Measurements from ENCODE around the gene CHST1.

The CHST1 gene

DNA sequence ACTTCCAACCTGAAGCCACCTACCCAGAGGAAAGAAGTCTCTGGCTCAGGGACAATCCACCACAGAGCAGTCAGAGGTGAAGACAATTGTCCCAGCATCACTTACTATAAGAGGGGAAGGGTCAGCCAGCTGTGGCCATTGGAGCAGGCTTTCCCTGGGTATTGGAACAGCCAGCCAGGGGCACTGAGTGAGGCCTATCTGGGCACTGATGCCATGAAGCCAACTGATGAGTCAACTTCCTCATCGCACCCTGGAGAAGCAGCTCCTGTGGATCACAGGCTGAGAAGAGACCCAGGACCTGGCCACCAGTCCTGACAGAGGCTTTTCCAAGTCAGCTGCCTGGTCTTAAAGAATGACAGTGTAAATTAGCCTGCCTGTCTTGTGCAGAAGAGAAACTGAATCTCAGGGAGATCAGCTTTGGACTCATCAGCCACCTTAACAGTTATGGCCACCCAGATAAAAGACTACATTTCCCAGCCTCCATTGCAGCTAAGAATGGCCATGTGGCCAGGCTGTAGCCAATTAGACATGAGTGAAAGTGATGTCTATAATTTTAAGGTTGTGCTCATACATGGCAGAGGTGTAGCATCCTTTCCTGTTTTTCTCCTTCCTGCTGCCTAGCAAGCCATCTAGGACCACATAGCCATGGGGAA lies 19.0 kb downstream of the CHST1 start:
- DNase-seq (ENCODE audit: low read depth in 2 of 3, low spot score in 1 of 3) = no peak

DNA sequence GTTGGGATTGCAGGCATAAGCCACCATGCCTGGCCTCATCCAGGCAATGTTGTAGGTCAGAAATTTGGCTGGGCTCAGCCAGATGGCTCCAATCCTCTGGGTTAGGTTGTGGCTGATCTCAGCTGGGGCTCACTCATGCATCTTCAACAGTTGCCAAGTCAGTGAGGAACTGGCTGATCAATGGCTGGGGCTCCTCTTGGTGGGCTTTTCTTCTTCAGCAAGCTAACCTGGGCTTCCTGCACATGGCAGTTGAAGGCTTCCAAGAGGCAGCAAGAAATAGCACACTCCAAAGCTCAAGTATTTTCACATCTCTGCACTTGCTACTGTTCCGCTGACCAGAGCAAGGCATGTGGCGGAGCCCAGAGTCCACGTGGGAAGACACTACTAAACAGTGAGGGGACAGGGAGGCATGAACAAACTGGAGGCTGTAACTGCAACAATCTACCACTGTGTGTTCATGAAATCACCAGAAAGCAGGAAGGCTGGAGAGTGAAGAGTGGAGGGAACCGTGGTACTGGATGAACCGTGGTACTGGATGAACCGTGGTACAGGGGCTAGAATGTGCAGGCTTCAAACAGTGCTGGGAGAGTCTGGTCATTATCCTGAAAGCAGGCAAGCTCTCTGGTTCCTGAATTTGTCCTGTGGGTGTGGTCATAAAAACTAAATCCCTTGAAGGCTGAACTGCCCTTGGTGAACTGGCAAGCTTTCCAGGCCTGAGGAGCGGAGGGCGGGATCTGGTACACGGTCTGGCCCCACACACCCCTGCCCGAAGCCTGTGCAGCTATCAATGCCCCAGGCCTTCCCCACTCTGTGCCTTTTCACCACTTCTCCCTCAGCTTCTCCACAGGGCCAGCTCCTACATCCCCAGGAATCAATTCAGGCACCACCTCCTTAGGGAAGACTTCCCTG lies 20.2 kb downstream of the CHST1 start:
- no peak for DNase-seq (ENCODE audit: low read depth in 2 of 3, low spot score in 1 of 3)

DNA sequence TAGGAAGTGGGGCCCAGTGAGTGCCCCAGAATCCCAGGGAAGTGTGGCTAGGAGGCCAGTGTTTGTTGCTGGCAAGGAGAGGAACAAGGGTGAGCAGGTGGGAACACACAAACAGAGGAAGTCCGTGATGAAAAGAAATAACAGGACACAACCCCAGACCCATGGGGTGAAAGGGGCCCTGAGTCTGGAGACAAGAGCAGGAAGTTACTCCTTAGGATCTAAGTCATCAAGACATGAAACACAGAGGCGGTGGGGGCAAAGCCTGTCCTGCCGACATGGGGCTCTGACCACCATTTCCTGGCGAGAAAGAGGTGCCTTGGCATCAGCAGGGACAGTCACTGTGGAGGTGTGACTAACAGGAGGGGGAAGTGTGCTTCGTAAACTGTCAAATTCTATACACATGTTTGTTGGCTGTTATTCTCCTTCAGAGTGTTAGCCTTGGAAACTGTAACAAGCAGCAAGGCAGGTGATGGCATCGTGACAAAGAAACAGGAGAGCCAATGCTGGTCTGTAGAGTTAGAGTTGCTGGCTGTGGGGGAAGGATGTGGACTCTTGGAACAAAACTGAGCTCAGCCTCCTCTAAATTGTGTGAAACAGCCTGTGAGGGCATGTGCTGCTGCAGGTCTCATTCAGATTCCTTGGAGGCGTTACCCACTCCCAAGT lies 21.7 kb downstream of the CHST1 start:
- DNase-seq (ENCODE audit: low read depth in 2 of 3, low spot score in 1 of 3) = no peak

DNA sequence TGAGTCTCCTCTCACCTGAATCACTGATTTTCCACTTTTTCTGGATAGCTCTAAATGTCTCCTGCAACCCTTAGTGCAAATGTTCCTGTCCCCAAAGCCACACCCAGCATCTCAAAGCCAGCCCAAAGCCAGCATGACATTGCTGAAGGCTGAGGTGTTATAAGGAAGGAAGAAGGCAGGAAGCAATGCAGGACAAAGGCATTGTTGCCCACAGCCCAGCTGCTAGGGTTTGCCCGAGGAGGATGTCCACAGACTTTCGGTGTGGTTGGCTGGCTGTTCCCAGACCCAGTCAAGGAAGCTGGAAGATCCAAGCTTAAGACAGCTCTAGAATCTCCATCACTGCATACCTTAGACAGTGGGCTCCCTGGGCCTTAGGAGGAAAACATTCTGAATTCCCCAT lies 23.5 kb downstream of the CHST1 start:
- no peak for DNase-seq (ENCODE audit: low read depth in 2 of 3, low spot score in 1 of 3)

DNA sequence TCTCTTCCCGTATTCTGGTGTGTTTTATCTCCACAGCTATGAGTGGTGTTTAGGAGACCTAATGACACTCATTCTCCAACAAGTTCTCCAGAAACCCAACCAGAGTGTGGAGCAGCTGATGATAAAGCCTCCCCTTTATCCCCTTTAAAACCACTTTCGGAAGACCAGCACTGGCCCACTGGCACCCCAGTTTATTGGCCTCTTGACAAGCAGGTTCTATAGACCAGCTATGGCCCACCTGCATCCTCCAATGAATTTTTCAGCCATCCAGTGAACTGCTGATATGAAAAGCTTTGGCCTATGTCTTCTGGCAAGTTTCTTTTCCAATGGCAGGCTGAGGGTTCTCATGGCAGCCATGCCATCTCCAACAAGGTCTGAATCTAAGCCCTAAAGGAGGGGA lies 27.4 kb downstream of the CHST1 start:
- no peak for DNase-seq (ENCODE audit: low read depth in 2 of 3, low spot score in 1 of 3)

DNA sequence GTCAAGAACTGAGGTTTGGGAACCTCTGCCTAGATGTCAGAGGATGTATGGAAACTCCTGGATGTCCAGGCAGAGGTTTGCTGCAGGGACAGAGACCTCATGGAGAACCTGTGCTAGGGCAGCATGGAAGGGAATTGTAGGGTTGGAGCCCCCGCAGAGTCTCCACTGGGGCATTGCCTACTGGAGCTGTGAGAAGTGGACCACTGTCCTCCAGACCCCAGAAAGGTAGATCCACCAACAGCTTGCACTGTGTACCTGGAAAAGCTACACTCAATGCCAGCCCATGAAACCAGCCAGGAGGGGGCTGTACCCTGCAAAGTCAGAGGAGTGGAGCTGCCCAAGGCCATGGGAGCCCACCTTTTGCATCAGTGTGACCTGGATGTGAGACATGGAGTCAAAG lies 29.5 kb downstream of the CHST1 start:
- DNase-seq (ENCODE audit: low read depth in 2 of 3, low spot score in 1 of 3) = no peak

DNA sequence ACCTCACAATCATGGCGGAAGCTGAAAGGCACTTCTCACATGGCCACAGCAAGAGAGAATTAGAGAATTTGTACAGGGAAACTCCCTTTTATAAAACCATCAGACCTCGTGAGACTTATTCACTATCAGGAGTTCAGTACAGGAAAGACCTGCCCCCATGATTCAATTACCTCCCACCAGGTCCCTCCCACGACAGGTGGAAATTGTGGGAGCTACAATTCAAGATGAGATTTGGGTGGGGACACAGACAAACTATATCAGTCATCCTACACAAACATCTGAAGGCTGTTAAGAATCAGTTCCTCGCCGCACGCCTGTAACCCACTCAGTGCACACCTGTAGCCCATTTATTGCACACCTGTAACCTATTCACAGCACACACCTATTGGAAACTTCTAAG lies 39.8 kb downstream of the CHST1 start:
- DNase-seq (ENCODE audit: low read depth in 2 of 3, low spot score in 1 of 3) = no peak

DNA sequence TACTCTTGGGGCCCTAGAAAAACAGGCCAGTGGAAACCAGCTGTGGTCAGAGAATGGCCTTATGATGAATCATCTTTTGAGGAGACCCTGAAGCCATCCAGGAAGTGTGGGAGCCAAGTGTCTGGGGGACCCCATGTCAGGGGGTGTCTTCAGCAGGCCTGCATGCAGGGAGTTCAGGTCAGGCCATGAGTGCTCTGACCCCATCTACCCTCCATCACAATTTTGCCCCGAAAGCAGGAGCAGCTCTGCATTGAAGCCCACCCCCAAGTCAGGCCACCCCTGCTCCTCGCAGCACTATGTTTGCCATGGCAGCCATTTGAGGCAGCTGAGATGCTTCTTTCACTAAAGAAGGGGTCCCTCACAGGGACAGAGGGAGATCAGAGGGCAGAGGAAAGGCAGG lies 41.3 kb downstream of the CHST1 start:
- no peak for DNase-seq (ENCODE audit: low read depth in 2 of 3, low spot score in 1 of 3)

DNA sequence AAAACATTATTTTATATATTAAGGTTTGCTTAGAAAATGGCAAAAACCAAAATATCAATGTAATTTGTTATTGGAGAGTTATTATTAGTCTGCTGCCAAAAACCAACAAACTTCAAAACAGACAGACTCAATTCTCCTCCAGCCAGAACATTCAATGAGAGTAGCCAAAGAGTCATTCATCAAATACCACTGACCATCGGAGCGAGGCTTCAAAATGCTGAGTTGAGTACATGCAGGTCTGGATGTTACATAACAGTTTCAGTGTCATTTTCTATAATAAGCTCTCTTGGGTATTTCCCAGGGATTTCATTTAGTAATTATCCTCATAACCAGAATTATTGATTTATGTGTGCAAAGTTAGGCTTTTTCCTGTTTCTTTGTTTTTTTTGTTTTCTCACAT lies 42.6 kb downstream of the CHST1 start:
- no peak for DNase-seq (ENCODE audit: low read depth in 2 of 3, low spot score in 1 of 3)

DNA sequence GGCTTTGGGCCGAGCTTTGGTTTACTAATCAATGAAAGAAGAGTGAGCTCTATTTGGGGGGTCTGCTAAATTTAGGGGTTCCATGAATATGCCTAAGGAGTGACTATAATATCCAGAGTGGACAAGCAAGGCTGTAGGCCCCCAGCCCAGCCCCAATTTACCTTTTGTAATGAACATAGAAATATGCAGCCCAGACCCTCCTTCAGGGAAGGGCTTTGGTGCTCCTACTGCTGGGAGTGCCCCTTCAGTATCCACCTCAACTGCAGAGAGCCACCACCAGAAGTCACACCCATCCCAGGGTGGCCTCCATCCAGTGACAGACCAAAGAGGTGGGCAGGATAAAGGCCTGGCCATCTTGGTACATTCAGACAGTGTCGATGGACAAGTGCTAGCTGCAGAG lies 43.1 kb downstream of the CHST1 start:
- no peak for DNase-seq (ENCODE audit: low read depth in 2 of 3, low spot score in 1 of 3)

DNA sequence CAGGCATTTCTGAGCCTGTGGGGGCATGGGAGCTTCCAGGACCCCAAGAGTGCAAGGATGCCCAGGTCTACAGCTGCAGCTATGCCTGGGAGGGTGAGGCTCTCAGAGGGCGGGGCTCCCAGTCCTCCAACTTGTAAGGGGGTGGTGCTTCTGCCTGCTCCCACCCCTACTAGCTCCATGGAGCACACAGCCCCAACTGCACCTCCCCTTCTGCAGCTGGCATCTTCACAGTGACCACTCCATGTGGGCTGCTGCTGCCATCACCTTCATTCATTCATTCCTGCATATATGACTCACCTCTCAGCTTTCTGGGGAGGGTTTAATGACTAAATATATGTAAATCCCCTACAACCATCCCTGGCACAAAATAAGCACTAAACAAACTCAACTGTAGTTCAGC lies 43.8 kb downstream of the CHST1 start:
- no peak for DNase-seq (ENCODE audit: low read depth in 2 of 3, low spot score in 1 of 3)

DNA sequence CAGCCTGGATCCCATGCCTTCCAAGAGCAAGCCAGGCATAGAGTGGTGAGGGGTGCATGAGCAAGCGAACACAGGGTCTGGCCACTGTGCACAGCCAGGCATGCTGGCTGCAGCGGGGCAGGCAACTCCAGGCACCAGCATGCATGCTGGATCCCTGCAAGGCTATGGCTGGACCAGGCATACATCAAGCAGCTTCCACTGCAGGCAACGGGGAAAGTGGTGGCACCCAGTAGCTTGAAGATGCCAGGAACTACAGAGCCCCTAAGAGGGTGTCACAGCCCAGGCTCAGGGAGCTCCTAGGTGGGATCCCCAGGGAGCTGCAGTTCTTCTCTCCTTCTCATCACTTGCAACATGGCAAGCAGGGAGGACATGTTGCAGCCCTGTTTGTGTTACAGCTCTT lies 45.2 kb downstream of the CHST1 start:
- no peak for DNase-seq (ENCODE audit: low read depth in 2 of 3, low spot score in 1 of 3)

DNA sequence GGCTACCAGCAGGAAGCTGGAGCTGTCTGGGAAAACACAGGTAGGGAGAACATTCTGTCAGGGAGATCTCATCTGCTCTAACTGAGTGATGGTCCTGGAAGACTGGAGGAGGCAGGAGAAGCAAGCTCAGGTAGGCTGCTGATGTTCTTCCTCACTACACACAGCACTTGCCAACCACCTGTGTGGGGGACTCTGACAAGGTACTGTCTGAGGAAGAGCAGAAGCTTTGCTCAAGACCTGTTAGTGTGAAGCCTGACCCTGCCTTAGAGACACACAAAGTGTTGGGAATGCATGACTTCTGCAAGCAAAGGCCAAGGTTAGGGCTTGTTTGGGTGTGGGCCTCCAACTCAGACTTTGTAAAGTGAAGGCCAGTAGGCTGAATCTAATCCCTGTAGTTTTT lies 46.5 kb downstream of the CHST1 start:
- DNase-seq (ENCODE audit: low read depth in 2 of 3, low spot score in 1 of 3) = no peak

DNA sequence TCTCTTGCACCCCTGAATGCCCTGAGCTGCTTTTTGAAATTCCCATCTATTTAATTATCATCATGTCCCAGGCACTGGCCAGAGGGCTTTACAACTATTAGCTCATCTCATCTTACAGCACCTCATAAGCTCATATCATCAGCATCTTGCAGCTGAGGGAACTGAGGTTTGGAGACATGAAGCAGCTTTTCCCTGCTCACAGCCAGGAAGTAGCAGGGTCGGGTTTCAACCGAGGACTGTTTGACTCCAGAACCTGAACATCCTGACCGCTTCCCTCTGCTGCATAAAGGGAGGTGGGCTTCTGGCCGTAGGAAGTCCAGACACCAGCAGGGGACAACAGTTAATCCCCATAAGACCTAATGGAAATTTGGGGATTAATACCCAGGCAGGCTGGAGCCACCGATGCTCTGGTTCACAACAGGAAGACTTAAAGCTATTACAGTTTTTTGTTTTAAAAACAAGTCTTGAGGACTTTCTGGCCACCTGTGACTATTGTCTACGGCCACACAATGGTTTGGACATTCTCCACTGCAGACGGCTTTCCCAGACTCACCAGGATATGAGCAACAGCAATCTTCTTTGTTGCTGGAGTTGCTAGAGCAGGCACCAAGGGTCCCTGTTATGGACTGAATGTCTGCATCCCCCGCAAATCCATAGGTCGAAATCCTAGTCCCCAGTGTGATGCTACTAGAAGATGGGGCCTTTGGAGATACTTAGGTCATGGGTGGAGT lies 47.4 kb downstream of the CHST1 start:
- DNase-seq (ENCODE audit: low read depth in 2 of 3, low spot score in 1 of 3) = no peak

DNA sequence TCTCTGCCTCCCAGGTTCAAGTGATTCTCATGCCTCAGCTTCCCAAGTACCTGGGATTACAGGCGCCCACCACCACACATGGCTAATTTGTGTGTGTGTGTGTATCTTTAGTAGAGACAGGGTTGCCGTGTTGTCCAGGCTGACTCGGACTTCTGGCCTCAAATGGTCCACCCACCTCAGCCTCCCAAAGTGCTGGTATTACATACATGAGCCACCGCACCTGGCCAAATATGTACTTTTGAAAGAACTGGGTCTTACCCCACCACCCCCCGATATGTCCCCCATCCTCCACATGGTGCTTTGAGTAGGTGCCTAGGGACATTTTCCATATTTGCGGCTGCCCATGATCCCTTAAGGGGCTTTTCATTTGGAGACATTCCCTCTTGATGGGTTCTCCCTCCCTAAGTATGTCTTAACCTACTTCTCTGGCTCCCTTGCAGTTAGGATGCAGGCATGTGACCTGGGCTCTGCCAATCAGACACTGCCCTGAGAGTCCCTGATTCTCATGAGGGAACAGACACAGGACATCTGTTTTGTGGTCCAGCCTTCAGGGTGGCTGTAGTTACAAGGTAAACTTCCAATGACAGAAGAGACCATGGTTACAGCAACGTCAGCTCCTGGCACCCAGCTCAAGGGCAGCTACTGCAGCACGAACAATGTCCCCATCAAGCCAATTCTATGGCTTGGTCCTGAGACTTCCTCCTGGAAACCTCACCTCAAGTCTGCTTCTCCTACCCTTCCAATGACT lies 48.4 kb downstream of the CHST1 start:
- no peak for DNase-seq (ENCODE audit: low read depth in 2 of 3, low spot score in 1 of 3)

DNA sequence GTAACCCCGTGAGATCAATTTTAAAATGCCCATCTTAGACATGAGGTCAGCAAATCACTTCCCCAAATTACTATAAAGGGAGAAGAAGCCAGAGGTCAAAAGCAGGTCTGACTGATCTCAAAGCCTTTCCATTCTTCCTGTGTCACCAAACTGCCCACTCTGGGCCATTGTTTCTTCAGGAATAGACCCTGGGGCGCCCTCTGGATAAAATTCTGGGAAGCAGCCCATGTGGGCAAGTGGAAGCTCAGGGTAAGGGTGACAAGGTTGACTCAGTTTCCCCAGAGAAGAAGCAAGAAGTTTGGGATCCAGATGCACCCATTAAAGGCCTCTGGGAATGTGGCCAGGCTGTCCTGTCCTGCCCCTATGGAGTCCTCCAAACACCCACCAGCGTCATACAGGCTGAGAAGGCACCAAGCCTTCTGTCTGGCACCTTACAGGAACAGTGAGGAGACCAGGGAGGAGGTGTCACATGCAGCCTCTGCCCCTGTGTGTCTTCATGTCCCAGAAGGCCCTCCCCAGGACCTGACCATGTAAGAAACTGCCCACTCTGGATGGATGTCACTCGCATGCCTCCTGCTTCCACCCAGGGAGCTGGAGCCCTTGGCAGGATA lies 50.1 kb downstream of the CHST1 start:
- no peak for DNase-seq (ENCODE audit: low read depth in 2 of 3, low spot score in 1 of 3)

DNA sequence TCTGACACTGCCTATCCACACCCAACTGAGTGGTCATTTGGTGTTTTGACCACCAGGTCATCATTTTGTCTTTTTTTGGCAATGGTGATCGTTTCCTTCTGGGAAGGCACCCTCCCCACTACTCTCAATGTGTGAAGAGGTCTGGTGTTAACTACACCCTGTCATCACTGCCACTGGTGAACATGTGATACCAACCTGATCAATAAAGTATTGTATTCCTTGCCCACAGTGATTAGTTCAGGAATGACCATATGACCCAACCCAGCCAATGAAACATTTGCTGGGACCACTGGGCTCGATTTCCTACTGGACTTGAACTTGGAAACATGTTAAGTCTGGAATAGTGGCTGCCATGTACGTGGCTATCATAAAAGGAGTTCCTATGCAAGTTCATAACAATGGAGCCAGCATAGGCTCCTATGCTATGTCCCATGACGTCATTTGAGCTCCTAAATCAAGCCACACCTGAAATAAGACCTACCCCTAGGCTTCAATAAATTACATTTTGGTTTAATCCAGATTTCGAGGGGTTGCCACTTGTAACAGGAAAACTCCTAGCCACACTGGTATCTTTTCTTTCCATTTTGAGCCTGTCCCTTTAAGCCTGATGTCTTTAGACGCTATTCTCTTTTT lies 51.1 kb downstream of the CHST1 start:
- DNase-seq (ENCODE audit: low read depth in 2 of 3, low spot score in 1 of 3) = no peak

DNA sequence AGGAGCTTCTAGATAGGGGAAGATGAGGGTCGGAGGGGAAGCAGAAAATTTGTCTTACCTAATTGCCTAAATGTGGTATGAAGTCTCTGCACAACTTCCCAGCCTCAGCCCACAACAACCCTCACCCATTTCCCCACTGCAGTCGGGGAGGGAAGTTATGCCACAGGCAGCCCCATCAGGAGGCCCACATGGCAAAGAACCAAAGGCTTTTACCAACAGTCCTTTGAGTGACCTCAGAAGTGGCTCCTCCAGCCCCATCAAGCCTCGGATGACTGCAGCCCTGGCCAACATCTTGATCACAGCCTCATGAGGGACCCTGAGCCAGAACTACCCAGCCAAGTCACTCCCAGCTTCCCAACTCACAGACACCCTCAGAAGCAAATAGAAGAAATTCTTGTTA lies 54.8 kb downstream of the CHST1 start:
- DNase-seq (ENCODE audit: low read depth in 2 of 3, low spot score in 1 of 3) = no peak

DNA sequence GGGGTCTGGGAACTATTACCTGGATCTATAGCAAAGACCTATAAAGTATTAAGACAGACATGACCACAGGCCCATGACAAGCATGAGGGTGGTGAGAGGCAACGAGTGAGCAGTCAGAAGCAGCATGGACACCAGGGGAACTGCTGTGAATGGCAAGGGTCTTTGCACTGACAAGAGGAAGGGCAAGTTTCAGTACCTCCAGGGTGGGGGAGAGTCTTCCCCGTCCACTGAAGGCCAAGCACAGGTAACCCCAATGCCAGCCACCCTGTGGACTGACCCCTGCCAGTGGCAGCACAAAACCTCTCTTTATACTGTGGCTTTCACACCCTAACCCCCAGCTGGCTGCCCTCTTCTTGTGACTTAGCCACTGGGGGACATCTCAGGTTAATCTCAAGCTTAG lies 55.5 kb downstream of the CHST1 start:
- no peak for DNase-seq (ENCODE audit: low read depth in 2 of 3, low spot score in 1 of 3)

DNA sequence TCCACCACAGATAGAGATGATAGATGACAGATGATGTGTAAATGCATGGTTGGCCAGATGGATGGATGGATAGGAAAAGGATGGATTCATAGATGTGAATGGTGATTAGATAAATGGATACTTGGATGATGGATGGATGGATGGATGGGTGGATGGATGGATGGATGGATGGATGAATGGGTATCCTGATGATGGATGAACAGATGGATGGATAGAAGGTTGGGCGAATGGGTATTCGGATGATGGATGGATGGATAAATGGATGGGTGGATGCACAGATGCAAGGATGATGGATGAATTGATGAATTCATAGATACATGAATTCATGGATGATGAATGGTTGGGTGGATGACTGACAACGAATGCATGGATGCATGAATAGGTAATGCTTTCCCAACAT lies 56.1 kb downstream of the CHST1 start:
- DNase-seq (ENCODE audit: low read depth in 2 of 3, low spot score in 1 of 3) = no peak
